Measurements from ENCODE around the gene COL4A3. TPM values are rescaled to one million over a fixed set of nuclear protein-coding genes. Genes with fewer than 3 reads are reported as not detected.

Gene COL4A3
- total RNA-seq, 2 donors from 2014 or later, result 6.1 to 13.0 TPM

Other genes with a start within 250 kb of the COL4A3 start
- gene COL4A4, start 419 bp upstream of the COL4A3 start, total RNA-seq, result 10 to 100 TPM; 17.2 to 18.7 TPM
- 10 to 100 TPM; 69.9 to 70.2 TPM for gene MFF, start 160.6 kb downstream of the COL4A3 start, total RNA-seq
- gene TM4SF20, start 214.7 kb downstream of the COL4A3 start, total RNA-seq, result not detected
- gene SCYGR1, start 223.3 kb downstream of the COL4A3 start, total RNA-seq, result not detected